WTC11 (cell line): ENCODE results near the gene RMC1.
"Not testable (repeated sequence)": the region's sequence is repeated elsewhere in the genome, so short reads cannot be mapped to it uniquely, and the experiment has no call there.

ENCODE experiments used
- CTCF ChIP-seq: fragments of 200-600 bp; IDR thresholded peaks from 2 replicates; pipeline ENCODE4 v1.8.0; 2022; ENCODE audit warnings: antibody characterized with exemption
- NFYB ChIP-seq: sonication (generic); formaldehyde crosslinking; conservative IDR thresholded peaks from 2 replicates; pipeline ENCODE4 v1.8.0; 2022; ENCODE audit warnings: low read depth, missing genetic modification reagents
- TEAD4 ChIP-seq: sonication (generic); formaldehyde crosslinking; IDR thresholded peaks from 2 replicates; pipeline ENCODE4 v1.8.0; 2022; ENCODE audit warnings: mild to moderate bottlenecking, missing genetic modification reagents

- not testable (repeated sequence) for TF ChIP-seq CTCF; NFYB (CRISPR knock-in tag); TEAD4
Measured at GRCh38 chr18:23577521-23577920, 74.2 kb downstream of the RMC1 start.
